Left renal cortex interstitium (tissue), 4 donors: ENCODE measurements around the gene PKNOX2. TPM values are rescaled to one million over a fixed set of nuclear protein-coding genes. Genes with fewer than 3 reads are reported as not detected.

Source experiments
- DNase-seq, 4 donors: peaks; one replicate each; pipeline ENCODE4 v3.0.0-alpha.2; 2013; ENCODE audit warnings: low read depth in 4 of 4, low spot score in 2 of 4, missing footprints in 1 of 4
- polyA plus RNA-seq, 4 donors: library from polyadenylated mRNA; unstranded; fragments of 120-200 nt; gene quantifications; one replicate each; pipeline ENCODE4 v1.2.1, GENCODE V29; 2013; ENCODE audit not compliant: insufficient read length in 4 of 4

Gene PKNOX2, protein sequence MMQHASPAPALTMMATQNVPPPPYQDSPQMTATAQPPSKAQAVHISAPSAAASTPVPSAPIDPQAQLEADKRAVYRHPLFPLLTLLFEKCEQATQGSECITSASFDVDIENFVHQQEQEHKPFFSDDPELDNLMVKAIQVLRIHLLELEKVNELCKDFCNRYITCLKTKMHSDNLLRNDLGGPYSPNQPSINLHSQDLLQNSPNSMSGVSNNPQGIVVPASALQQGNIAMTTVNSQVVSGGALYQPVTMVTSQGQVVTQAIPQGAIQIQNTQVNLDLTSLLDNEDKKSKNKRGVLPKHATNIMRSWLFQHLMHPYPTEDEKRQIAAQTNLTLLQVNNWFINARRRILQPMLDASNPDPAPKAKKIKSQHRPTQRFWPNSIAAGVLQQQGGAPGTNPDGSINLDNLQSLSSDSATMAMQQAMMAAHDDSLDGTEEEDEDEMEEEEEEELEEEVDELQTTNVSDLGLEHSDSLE
- 10 to 100 TPM; 13.4 to 15.1 (median 14.4) TPM for polyA plus RNA-seq

DNA sequence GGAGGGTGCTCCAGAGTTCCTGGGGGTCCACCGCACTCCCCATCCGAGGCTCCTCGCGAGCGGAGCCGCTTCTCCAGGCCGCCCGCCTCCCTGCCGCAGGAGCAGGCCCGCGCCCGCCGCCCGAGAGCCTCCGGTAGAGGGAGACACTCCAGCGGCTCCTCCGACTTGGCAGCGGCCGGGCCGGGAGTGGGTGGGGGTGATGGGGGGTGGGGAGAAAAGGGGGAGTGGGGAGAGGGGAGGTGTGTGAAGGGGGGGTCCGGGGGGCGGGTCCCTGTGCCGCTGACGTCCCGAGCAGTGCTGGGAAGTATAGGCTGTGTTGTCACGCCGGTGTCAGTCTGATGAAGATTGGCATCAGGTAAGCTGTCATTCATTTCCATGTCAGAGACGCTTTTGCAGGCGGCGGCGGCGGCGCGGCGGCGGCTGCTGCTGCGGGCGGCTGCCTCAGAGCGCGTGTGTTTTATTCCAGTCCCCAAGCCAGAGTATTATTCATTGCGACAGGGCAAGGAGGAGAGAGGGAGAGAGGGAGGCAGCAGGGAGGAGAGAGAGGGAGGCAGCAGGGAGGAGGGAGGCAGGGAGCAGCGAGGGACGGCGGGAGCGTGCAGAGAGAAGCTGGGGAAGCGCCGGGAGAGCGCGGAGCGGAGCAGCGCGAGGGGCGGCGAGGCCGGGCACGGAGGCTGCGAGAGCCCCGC, at the start of gene PKNOX2:
Gene PKNOX2, plus strand, starts transcription at position 330 of the 689 bp plus-strand sequence. CDS start 186,555 bp downstream, outside the sequence.
- peak in 1 of 4 donors; percentile 73 for DNase-seq

DNA sequence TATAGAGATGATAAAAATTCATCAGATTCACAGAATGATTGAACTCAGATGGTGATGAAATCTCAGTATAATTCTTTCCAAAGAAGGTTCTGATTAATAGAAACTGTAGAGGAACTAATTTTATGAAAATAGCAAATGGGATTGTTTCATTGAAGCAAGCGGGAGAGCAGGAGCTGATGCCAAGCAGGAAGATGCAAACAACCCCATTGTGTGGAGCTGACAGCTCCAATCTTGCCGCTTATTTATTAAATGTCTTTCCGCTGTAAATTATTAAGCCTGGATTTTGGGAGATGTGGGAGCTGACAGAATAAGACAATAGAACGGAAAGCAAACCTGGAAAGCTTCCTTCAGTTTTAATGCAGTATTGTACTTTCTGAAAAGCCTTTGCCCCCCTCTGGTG, 47.1 kb upstream of the PKNOX2 start:
- no peak for DNase-seq

DNA sequence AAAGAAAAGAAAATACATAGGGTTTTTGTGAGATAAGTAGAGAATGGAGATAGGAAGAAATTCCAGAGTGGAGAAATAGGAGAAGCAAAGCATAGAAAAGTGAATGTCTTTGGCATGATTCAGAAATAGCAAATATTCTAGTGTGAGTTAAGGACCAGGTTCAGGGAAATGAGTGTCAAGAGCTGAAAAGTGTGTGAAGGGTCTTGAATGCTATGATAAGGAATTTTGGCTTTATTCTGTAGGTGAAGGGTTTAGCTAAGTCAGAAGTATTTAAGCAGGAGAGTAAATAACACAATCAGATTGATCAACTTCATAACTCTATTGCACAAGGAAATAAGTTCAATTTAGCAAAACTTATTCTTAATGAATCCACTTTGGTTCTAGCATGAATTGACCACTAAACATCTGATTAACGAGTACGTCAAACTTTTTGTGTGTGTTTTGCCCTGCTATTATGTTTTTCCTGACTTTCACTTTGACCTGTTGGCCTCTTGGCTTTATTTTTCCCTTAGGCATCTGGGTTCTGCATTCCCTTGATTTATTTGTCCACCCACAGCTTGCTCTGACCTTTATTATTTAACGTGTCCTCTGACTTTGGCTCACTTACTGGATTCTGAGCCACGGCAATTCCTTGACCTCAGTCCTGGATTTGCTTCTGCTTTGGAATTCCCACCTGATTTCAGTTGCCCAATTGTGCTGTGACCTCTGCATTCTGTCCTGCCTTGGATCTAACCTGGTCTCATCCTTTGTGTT, 41.2 kb upstream of the PKNOX2 start:
- no peak for DNase-seq

DNA sequence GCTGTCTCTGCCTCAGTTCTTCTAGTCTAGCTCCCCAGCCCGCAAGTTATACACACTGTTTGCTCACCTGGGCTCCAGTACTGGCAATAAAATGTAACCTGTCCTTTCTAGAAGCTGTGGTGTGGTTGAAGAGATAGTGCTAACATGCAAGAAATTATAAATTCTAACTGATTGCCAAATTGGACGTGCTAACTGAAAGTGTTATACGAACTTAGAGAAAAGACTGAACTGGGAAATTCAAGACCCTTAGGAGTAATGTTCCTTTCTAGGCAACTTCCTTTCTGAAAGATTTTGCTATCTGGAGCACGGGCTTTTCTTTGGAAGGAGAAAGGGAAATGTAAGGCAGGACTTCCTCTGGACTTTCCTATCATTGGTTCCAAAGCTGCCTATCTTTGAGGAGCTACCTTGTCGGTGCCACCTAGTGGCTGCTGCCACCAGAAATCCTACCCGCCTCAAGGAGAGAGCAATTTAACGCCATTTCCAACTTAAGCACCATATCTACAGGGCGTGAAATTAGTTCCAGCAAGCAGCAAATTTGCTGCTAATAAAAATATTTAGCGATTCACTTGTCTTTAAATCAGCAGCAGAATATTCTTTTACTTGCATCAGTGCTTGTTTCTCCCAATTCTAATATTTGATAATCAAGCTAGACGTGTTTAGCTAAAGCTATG, 40.5 kb upstream of the PKNOX2 start:
- no peak for DNase-seq

DNA sequence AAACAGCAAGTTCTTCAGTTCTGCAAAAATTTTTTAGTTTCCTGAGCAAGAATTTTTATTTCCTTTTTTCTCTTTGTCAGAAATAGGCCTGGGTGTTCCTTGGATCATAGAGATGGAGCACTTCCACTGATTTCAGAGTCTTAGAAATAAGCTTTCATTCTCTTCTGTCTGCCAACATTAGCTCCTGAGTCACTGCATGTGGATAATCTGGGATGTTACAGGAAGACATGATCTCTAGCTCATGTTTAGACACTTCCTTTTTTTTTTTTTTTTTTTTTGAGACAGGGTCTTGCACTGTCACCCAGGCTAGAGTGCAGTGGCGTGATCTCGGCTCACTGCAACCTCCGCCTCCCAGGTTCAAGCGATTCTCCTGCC, 39.9 kb upstream of the PKNOX2 start:
- no peak for DNase-seq

DNA sequence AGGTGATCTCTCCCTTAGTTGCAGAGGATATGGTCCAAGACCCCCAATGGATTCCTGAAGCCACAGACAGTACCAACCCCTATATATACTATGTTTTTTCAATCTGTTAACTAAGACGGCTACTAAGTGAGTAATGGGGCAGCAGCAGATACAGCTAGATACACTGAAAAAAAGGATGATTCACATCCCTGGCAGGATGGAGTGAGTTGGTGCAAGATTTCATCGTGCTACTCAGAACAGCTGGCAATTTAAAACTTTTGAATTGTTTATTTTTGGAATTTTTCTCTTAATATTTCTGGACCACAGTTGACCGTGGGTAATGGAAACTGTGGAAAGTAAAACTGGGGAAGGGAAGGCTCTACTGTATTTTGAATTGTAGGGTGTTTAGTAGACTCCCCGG, 36.1 kb upstream of the PKNOX2 start:
- no peak for DNase-seq

DNA sequence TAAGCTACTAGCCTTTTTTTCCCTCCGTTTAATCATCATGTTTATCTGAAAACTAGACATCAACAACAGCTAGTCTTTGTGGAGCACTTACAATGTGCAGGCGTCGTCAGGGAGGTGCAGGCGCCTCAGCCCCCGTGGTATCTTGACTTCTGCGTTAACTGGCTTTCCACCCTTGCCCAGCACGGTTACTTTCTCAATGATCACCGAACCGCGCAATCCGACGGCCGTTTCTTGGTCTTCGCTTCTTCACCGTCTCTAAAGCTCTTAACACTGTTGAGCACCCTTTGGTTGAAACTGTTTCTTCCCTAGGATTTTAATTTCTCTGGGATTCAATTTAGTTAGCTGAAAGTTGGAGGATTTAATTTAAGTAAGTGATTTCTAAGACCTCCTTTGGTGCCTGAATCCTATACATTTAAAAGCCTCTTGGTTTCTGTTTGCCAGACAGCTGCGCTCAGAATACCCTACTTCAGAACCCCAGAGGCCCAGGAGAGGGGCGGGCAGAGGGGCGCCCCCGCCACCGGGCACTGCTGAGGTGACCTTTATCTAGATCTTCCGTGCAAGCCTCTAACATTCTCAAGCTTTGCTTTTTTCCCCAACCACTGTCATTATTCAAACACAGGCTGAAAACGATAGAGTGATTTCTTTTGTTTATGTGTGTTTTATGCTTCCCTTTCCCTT, 35.1 kb upstream of the PKNOX2 start:
- no peak for DNase-seq

DNA sequence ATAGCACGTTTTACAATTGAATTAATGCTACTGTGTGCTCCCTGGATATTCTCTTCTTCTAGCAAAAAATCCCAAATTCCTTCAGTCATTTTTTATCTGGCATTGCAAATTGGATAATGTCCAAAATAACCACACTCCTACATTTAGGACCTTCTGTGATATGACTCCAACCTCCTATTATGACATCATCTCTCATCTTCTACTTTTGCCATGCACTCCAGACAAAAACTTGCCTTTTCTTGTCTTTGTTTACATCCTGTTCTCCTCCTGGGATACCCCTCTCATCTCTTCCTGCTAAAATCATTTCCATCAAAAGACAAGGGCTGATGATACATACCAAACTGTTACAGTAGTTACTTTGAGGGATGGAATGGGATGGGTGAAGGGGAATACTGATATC, 32.5 kb upstream of the PKNOX2 start:
- DNase-seq = no peak

DNA sequence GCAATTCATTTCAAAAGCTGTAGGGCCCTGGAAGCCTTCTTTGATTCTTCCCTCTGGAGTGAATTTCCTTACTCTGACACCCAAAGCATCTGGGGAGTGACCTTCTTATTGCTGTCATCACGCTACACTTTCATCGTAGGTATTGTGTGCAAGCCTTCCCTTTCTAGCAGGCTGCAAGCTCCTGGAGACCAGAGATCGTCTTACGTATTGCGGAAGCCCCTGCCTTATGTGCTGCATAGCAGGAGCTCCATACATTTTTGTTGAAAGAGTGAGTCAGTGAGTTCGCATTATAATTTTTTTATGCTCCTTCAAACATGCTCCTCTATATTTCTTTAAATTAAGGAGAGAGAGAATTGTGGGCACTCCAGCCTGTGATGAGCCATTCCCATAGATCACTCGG, 32.0 kb upstream of the PKNOX2 start:
- no peak for DNase-seq

DNA sequence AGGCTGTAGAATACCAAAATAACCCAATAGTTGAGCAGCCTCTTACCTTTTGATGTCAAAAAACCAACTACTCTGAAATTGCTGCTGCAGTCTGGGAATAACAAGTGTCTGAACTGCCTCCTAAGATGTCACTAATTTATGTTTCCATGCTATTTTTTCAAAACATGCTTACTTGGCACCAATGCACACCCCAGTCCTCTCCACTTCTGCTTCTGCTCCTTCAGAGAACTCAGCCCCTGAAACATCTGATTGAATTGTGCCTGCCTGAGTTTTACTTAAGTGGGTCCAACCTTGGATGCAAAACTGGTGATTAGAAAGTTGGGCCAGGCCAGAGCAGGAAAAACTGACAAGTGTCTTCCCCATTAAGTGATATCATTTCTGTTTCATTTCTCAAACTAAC, 28.6 kb upstream of the PKNOX2 start:
- no peak for DNase-seq

DNA sequence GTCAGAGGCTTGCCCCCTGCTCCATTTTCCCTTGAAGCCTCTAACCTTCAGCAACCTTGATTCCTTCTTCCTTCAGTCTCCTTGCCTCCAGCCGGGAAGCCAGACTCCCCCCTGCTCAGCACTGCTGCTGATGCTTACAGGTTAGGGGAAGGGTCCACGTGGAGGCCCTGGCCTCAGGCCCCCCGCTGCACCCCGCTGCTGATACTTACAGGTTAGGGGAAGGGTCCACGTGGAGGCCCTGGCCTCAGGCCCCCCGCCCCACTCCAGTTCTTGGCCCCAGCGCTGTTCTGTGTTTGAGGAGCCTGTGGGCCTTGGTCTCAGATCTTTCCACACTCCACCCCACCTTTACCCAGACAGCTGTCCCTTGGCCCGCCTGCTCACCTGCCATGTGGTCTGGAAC, 25.6 kb upstream of the PKNOX2 start:
- no peak for DNase-seq

DNA sequence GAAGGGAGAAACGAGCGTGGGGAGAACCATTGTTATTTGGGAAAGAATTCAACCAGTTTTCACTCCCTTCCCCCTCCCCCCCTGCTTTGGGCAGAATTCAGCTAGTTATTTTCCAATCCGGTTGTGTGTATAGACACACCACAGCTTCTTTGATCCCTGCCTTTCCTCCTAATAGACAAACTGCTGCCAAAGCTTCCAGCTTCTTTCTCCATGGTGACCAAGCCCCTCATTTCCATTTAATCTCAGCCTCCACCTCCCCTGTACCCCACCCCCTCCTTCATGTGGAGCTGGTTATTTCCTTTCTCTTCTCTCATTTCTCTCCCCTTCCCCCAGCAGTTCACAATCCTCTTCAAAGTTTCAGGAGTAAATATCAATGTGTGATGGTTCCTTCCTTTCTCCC, 24.8 kb upstream of the PKNOX2 start:
- no peak for DNase-seq

DNA sequence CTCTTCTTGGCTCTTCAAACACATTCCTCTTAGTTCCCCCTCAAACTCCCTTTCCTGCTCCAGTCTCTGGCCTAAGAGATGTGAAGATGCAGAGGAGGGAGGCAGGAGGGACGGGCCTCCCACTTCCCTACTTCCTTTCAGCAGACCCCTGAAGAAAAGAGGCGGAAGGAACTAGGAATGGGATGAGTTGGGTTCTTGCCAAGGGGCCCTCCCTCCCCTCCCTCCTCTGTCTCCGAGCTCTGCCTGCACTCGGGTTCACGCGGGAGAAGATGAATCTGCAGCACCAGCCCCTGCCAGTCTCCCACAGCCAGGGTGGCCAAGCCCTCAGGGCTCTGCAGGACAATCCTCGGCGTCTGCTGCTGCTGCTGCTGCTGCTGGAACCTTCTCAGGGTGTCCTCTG, 24.3 kb upstream of the PKNOX2 start:
- no peak for DNase-seq

DNA sequence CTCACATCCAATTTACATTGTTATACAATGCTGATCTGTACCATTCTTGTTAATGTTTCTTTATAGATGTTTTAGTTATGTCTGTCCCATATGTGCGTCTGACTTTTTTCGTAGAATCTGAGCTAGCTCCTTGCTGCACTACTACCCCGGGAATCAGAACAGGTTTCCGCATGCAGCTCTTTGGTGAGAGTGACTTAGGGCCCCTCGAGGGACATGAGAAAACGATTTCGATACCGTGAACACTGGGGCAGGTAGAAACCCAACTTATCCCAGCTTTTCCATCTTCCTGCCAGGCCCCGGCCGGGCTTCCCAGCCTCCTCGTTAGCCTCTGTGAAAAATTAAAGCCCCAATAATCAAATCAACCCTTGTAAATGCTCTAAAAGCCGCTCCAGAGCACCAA, 23.4 kb upstream of the PKNOX2 start:
- DNase-seq = no peak

DNA sequence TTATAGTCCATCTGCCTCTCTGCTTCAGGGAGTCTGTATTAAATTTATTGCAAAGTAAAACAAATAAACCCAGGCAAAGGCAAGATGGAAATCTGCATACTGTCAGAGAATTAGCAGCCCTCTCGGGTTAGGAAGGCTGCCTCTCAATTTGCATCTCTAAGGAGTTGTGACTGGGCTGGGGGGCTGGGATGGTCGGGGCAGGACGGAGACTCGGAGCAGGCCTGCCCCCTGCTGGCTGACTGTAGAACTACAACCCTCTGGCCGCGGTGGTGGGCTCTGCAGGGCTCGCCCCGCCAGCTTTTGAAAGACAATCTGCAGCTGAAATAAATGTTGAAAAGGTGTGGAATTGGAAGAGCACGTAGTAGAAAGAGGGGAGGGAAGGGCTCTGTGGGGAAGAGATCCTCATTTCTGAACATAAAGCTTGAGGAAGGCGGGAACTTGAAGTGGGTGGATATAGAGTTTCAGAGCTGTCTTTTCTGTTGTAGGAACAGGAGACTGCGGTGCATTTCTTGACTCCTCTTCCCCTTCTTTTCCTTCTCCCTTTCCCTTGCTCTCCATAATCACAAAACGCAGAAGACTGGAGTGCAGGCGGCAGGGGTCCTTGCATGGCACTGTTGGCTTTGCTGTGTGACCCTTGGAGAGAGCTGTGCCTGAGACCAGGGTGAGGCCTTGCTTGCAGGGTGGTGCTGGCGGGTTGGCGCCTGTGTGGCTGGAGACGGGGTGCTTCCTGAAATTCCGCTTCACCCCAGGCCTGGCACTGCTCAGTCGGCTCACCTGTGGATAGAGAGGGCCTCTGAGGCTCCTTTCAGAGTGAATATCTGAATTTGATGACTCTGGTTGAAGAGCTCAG, 22.6 kb upstream of the PKNOX2 start:
- DNase-seq = no peak

DNA sequence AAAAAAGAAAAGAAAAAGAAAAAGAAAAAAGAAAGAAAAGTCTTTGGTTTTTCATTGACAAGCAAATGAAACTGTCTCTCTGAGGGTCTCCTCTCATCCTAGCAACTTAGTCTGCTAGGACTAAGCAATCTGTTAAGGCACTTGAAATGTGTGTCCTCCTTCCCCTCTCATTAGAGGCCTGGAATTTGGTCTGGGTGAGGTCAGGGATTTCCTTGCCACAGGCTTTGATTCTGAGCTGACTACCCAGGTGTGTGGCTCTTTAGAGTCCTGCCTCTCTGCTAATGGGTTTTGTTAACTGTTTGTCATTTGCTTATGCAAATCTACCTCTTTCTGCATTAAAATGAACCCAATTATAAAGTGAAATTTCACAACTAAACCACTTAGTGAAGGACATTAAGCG, 18.3 kb upstream of the PKNOX2 start:
- no peak for DNase-seq

DNA sequence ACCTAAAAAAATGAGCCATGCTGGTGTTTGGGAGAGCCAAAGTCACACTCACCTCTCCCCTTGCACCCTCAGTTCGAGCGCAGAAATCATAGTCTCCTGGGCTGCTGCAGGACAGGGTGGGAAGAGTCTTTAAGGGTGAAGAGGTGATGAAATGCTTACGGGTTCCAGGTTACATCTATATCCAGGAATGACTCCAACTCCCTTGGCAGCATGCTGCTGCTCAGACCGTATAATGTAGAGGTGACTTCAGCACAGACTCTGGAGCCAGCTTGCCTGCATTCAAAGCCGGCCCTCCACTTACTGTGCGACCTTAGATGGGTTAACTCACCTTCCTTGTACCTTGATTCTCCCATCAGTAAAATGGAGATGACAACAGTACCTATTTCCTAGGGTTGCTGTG, 17.3 kb upstream of the PKNOX2 start:
- no peak for DNase-seq

DNA sequence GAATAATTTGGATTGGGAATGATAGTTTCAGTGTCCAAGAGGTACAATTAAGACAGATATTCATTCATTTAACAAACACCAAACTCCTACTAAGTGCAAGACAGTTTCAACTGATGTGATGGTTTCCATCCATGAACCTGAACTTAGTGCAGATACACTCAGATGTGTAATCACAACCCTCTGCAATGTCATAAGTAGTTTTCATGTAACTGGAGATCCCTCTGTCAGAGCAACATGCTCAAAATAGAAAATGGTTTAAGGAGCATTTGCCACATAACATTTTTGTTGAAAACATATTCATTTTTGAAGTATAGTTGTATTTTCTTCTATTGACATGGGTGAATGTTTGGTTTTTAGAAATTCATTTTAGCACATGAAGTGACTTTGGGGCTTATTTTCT, 16.5 kb upstream of the PKNOX2 start:
- DNase-seq = no peak

DNA sequence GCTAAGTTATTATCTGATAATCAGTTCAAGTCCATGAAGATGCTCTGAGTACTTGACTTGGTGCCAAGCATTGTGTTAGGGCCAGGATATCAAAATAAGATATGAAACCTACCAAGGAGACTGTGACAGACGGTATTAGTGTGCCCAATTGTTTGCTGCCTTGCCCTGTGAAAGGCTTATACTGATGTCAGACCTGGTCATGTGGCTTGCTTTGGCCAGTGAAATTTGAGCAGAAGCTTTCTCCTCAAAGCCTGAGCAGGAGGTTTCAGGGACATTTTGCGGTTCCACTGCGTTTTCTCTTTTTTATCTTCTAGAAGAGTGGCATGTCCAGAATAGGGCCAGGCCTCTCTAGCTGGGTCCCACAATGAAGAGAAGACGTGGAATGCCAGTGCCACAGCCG, 15.8 kb upstream of the PKNOX2 start:
- no peak for DNase-seq
